Central memory CD4-positive, alpha-beta T cell (primary cell): ENCODE results near the gene BDH1.
"Not testable (repeated sequence)": the region's sequence is repeated elsewhere in the genome, so short reads cannot be mapped to it uniquely, and the experiment has no call there.

Source experiments
- DNase-seq: peaks from one replicate; pipeline ENCODE4 v3.0.0; 2022
- total RNA-seq, 3 experiments: gene quantifications; one replicate each; lab custom pipeline; 2026; lab: John Stamatoyannopoulos, UW

BDH1 gene
- total RNA-seq = 26.8 to 58.5 (median 50.5) reads per million in 3 experiments

DNA sequence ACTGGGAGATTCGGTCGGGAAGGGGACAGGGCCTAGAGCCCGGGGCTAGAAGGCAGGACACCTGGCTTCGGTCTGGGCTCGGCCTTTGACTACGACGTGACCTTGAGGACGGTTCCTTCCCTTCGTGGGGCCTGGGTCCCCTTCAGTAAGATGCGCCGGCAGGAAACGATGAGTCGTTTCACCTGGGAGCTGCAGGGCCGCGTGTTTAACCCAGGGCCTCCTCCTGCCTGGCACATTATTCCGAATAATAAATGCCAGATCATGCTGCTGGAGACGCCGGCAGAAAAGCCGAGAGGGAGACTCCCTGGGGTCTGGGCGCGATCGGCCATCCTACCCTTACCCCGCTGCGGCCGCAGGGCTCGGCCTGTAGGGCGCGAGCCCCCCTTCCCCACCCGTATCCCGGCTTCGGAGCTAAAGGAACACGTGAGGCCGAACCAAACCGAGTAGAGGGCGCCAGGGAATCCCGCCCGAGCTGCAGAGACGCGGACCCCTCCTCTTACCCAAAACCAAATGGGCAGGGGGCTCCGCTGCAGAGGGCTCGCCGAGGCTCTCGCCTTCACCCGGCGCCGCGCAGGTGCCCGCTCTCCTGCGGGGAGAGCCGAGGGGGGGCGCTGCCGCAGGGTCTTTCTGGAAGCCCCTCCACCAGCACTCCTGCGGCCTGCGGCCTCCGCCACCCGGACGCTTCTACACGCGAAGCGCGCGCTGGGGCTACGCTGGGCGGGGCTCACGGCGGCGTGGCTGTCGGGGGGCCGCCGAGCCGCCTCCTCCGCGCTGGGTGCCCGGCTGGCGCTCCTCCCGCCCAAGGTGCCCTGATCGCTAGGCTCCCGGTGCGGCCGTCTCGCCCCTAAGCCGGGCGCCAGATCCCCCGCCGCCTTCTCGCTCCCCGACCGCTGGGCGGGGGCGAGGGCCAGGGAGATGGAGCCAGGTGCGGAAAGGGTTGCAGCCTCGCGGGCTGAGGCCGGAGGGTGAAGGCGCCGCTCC lies at the start of gene BDH1:
TSS of gene BDH1 (minus strand) at position 688 of the 981 bp plus-strand sequence. CDS start 9,525 bp downstream, outside the sequence.
- peak; percentile 42 for DNase-seq

GRCh38 chr3:197603317-197603933 lies 47.7 kb upstream of the BDH1 start:
- DNase-seq = no peak

- not testable (repeated sequence) for DNase-seq
Measured at GRCh38 chr3:197602351-197602750, 46.6 kb upstream of the BDH1 start.

DNA sequence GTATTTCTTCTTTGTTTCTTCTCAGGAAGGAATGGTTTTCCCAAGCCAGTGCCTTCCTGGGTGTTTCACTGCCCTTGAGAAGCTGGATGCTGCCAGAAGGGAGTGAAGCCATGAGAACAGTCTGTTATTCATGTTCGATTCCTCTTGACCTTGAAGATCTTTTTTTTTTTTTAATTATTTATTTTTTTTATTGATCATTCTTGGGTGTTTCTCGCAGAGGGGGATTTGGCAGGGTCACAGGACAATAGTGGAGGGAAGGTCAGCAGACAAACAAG lies 45.7 kb upstream of the BDH1 start:
- not testable (repeated sequence) for DNase-seq

- no peak for DNase-seq
Measured at GRCh38 chr3:197600796-197601565, 45.2 kb upstream of the BDH1 start.

DNA sequence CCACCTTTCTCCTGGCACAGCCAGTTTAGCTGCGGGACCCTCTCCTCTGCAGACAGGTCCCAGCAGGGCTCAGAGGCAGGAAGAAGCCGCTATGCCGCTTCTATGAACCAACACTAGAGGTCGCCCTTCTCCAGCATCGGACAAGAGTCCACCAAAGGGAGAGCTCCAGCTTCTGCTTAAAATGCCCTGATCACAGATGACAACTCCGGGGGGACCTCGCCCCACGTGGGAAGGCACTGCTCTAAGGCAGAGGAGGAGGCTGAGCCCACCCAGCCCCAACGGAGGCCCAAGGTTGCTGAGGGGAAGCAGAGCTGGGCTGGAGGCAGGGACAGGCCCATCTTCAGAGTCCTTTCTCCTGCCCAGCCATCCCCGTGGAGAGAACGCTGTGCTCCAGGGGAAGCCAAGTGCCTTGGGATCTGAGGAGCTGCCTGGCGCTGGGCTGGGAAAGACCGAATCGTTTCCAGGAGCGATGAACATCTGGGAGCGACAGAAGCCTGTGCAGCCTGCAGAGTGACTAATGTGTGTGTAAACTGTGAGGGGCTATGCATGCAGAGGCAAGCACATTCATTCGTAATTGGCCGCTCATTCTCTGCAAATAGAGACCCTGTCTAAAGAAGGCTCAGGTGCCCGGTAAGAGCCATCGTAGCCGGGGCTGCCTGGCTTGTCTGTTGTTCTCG lies 43.5 kb upstream of the BDH1 start:
- peak; percentile 74 for DNase-seq

GRCh38 chr3:197598404-197598980 lies 42.7 kb upstream of the BDH1 start:
- no peak for DNase-seq

GRCh38 chr3:197597335-197597734 lies 41.6 kb upstream of the BDH1 start:
- no peak for DNase-seq

GRCh38 chr3:197595470-197596185 lies 39.9 kb upstream of the BDH1 start:
- no peak for DNase-seq

DNA sequence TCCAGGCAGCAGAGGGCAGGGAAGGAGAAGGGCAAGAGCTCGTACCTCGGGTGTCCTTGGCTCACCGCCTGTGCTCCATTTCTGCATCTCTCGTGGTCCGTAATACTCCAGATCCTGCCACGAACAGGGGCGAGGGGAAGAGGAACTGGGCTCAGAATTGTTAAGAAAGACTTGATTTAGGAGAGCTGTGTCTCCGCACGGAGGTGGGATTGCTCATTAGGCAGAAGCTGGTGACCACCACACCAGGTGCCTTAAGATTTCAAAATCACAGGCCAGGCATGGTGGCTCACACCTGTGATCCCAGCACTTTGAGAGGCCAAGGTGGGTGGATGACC lies 37.2 kb upstream of the BDH1 start:
- no peak for DNase-seq

GRCh38 chr3:197592361-197593045 lies 36.7 kb upstream of the BDH1 start:
- no peak for DNase-seq

GRCh38 chr3:197591816-197592215 lies 36.0 kb upstream of the BDH1 start:
- no peak for DNase-seq

DNA sequence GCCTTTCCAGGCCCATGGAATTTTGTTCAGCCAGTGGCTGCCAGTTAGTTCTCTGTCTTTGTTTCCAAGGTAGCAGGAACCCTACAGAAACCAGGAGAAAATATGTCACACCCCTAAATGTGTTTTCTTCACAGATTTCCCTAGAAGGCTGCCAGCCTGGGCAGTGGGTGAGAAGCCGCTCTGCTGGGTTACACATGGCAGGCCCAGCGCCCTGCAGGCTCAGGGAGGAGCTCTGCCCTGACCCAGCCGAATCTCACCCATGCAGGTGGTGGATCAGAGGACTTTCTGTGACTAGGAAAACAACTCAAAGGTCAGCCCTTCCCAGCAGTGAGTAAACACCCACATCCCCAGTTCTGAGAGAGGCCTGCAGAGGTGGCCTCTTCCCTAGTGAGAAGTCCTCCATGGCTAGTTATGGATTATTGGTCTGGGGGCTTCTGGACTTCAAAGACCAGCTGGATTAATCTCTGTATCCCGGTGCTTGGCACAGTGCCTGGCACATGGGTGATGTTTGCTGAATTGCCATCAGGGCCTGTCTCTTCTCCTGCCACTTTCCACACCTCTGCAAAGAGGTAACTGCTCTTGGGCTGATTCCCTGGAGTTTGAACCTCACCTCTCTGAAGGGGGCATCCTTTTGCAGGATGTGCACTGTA lies 34.7 kb upstream of the BDH1 start:
- no peak for DNase-seq

DNA sequence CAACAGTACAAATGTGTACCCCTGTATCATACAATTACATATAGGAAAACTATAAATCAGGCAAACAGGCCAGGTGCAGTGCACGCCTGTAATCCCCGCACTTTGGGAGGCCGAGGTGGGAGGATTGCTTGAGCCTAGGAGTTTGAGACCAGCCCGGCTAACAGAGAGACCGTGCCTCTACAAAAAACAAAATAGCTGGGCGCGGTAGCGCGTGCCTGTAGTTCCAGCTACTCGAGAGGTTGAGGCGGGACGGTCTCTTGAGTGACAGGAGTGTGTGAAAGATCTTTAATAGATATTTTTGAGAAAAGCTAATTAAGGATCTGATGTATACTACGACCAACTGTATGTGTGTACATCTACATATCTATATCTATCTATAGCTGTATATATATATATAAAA lies 33.8 kb upstream of the BDH1 start:
- no peak for DNase-seq

DNA sequence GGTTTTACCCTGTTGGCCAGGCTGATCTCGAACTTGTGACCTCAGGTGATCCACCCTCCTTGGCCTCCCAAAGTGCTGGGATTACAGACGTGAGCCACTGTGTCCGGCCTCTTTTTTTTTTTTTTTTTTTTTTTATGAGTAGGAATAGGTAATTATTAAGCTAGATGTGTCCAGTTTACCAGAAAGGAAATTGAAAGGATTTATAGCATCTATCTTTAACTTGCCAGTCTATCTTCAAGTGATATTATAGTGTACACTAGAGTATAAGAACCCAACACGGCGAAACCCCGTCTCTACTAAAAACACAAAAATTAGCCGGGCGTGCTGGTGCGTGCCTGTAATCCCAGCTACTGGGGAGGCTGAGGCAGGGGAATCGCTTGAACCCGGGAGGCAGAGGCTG lies 31.0 kb upstream of the BDH1 start:
- not testable (repeated sequence) for DNase-seq

GRCh38 chr3:197586181-197586580 lies 30.4 kb upstream of the BDH1 start:
- no peak for DNase-seq

DNA sequence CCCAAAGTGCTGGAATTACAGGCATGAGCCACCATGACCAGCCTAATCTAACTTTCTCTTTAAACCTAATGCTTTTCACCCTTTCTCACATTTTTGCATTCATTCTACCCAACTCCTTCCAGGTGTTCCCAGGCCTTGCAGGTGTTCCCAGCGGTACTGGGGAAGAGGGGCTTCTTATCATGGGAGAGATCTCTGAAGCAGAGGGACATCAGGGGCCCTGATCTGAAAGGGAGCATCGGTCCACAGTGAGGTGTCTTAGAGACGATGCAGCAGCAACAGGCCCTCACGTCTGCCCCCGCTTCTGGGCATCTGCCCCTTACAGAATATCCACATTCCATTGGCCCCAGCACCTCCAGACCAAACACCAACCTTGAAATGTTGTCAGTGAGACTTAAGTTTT lies 29.0 kb upstream of the BDH1 start:
- DNase-seq = no peak

DNA sequence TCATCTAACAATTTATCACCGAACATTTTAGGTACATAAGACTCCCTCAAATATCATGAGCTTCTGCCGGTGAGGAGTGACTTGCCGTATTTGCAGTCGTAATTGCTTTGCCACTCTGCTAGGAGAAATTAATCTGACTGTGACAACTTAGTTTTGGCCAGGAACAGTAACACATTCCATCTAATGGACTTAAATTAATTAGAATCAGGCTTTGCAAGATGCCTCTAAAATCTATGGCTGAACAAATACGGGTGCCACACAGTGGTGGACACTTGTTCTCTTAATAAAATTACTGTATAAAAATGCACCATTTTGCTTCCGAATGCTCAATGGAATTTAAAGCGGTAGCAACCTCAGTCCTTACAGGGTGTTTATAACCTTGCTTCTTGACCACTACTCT lies 27.6 kb upstream of the BDH1 start:
- DNase-seq = no peak

GRCh38 chr3:197580253-197580691 lies 24.5 kb upstream of the BDH1 start:
- DNase-seq = no peak

- no peak for DNase-seq
Measured at GRCh38 chr3:197578376-197578775, 22.6 kb upstream of the BDH1 start.
